HCT116 (cell line): ENCODE results near the gene POLR3GL. TPM values are rescaled to one million over a fixed set of nuclear protein-coding genes. Genes with fewer than 3 reads are reported as not detected.

Experiments used
- ATAC-seq: fragments of 200-7000 bp; cut with Tn5 transposase; 2 replicates; pipeline ENCODE4 v1.9.1; 2020; ENCODE audit warnings: mild to moderate bottlenecking, moderate library complexity
- BruUV-seq: library from RNA; stranded (reverse); fragments of 400-500 nt; replicated peaks from 2 replicates; lab custom pipeline; 2021; lab: Mats Ljungman, UMichigan
- CTCF ChIA-PET: fragments of 300-600 bp; sonication (Branson Sonifier 250); formaldehyde crosslinking; loops from one replicate; lab custom pipeline; 2021; ENCODE audit warnings: antibody characterized with exemption; lab: Charles Lee
- POLR2A ChIA-PET: fragments of 300-600, 350-600 bp; sonication (Branson Sonifier 250); formaldehyde crosslinking; loops from one replicate; lab custom pipeline; 2021; ENCODE audit warnings: antibody characterized with exemption; lab: Charles Lee
- RAD21 ChIA-PET, 2 experiments: fragments of 300-600 bp; sonication (Branson Sonifier 250); formaldehyde crosslinking; loops; one replicate each; lab custom pipeline; 2023; ENCODE audit warnings: low total read pairs in 2 of 2; ENCODE audit not compliant: uncharacterized antibody in 2 of 2, unreplicated experiment in 2 of 2, low non-redundant PET in 1 of 2; lab: Charles Lee
- DNase-seq: peaks from one replicate; pipeline ENCODE4 v3.0.0-alpha.2; 2010; ENCODE audit warnings: low read depth, low spot score
- H2AFZ ChIP-seq: fragments of 200-600 bp; shearing (Covaris generic), sonication (generic); 2 replicates; pipeline ENCODE4 v1.6.1; 2017; ENCODE audit warnings: low read depth, mixed run types, mixed read lengths, antibody characterized with exemption, low read length; ENCODE audit not compliant: poor library complexity, severe bottlenecking
- H3K27ac ChIP-seq: 2 replicates; pipeline ENCODE4 v1.5.1; 2012; ENCODE audit warnings: low read depth, low read length
- H3K27me3 ChIP-seq: fragments of 200-600 bp; sonication (generic); 2 replicates; pipeline ENCODE4 v1.6.1; 2016; ENCODE audit warnings: mixed run types, low read length, mixed read lengths; ENCODE audit not compliant: insufficient read depth
- H3K36me3 ChIP-seq, 2 experiments: fragments of 200-500 bp in 1 of 2; fragments of 200-600 bp in 1 of 2; sonication (Bioruptor generic) in 1 of 2; sonication (generic) in 1 of 2; 2 replicates each; pipeline versions ENCODE4 v1.5.1 to v1.6.1; 2014 to 2016; ENCODE audit warnings: low read length in 2 of 2, inconsistent platforms in 1 of 2, mixed read lengths in 1 of 2, mixed run types in 1 of 2; ENCODE audit not compliant: insufficient read depth in 2 of 2, control insufficient read depth in 1 of 2
- H3K4me1 ChIP-seq, 2 experiments: fragments of 200-600 bp in 1 of 2; sonication (generic) in 1 of 2; 2 replicates each; pipeline versions ENCODE4 v1.5.1 to v1.6.1; 2012 to 2017; ENCODE audit warnings: low read length in 2 of 2, inconsistent platforms in 1 of 2, mild to moderate bottlenecking in 1 of 2, mixed read lengths in 1 of 2, mixed run types in 1 of 2, moderate library complexity in 1 of 2; ENCODE audit not compliant: insufficient read depth in 2 of 2, control insufficient read depth in 1 of 2
- H3K4me2 ChIP-seq: fragments of 200-600 bp; sonication (generic); 2 replicates; pipeline ENCODE4 v1.6.1; 2017; ENCODE audit warnings: mixed run types, low read length, mixed read lengths
- H3K4me3 ChIP-seq, 2 experiments: fragments of 200-600 bp in 1 of 2; sonication (generic) in 1 of 2; replicated peaks in 1 of 2; 2 replicates each; pipeline ENCODE4 v1.5.1; 2011 to 2016; ENCODE audit warnings: low read length in 2 of 2, control low read depth in 1 of 2, low read depth in 1 of 2, mild to moderate bottlenecking in 1 of 2, mixed read lengths in 1 of 2, mixed run types in 1 of 2
- H3K79me2 ChIP-seq: fragments of 200-600 bp; sonication (generic); 2 replicates; pipeline ENCODE4 v1.6.1; 2017; ENCODE audit warnings: mild to moderate bottlenecking, mixed run types, low read length, moderate library complexity, mixed read lengths; ENCODE audit not compliant: insufficient read depth
- H3K9ac ChIP-seq: fragments of 200-600 bp; sonication (generic); 2 replicates; pipeline ENCODE4 v1.6.1; 2016; ENCODE audit warnings: low read length, mixed read lengths
- H3K9me2 ChIP-seq: fragments of 200-600 bp; sonication (generic), shearing (Covaris generic); 2 replicates; pipeline ENCODE4 v1.6.1; 2017; ENCODE audit warnings: mixed run types, mild to moderate bottlenecking, moderate library complexity; ENCODE audit not compliant: insufficient read depth
- H3K9me3 ChIP-seq, 2 experiments: fragments of 200-500 bp in 1 of 2; fragments of 200-600 bp in 1 of 2; sonication (Bioruptor generic) in 1 of 2; sonication (generic) in 1 of 2; 2 replicates each; pipeline ENCODE4 v1.6.1; 2014 to 2017; ENCODE audit warnings: low read length in 2 of 2, mixed read lengths in 2 of 2, inconsistent platforms in 1 of 2, low read depth in 1 of 2, mild to moderate bottlenecking in 1 of 2, mixed run types in 1 of 2, moderate library complexity in 1 of 2; ENCODE audit not compliant: control insufficient read depth in 1 of 2, insufficient read depth in 1 of 2
- H4K20me1 ChIP-seq: fragments of 200-600 bp; sonication (generic), shearing (Covaris generic); 2 replicates; pipeline ENCODE4 v1.6.1; 2017; ENCODE audit warnings: mixed run types, mild to moderate bottlenecking, moderate library complexity; ENCODE audit not compliant: insufficient read depth
- EGR1 ChIP-seq: IDR thresholded peaks from 2 replicates; pipeline ENCODE4 v1.6.1; 2012; ENCODE audit warnings: low read depth
- ELF1 ChIP-seq: IDR thresholded peaks from 2 replicates; pipeline ENCODE4 v1.6.1; 2012; ENCODE audit warnings: low read depth, borderline replicate concordance
- EZH2 ChIP-seq: fragments of 200-600 bp; sonication (generic); IDR thresholded peaks from 2 replicates; pipeline ENCODE4 v1.6.1; 2017; ENCODE audit warnings: antibody characterized with exemption, mixed run types
- EZH2phosphoT487 ChIP-seq: fragments of 200-600 bp; IDR thresholded peaks from 2 replicates; pipeline ENCODE4 v1.6.1; 2018; ENCODE audit warnings: antibody characterized with exemption, borderline replicate concordance
- JUND ChIP-seq: IDR thresholded peaks from 2 replicates; pipeline ENCODE4 v1.6.1; 2012
- POLR2A ChIP-seq: IDR thresholded peaks from 2 replicates; pipeline ENCODE4 v1.7.0; 2011; ENCODE audit warnings: borderline replicate concordance; ENCODE audit not compliant: insufficient read depth, insufficient read length; ENCODE audit errors: extremely low read depth
- RAD21 ChIP-seq: IDR thresholded peaks from 2 replicates; pipeline ENCODE4 v1.6.1; 2012; ENCODE audit warnings: low read depth, mild to moderate bottlenecking
- ZFX ChIP-seq: fragments of 450-650 bp; IDR thresholded peaks from 2 replicates; pipeline ENCODE4 v1.6.1; 2017
- intact Hi-C: fragments of 100-400 bp; cut with micrococcal nuclease; formaldehyde crosslinking; loops from 2 replicates; pipeline ENCODE4 v1.10.0; 2022
- total RNA-seq: library from RNA; stranded (reverse); gene quantifications from one replicate; pipeline ENCODE4 v1.2.1, GENCODE V29; 2021; ENCODE audit not compliant: unreplicated experiment
- TF ChIP-seq, protein P1 (sequence below): IDR thresholded peaks from 2 replicates; pipeline ENCODE4 v1.6.1; 2012; ENCODE audit warnings: low read depth

Gene POLR3GL
- total RNA-seq, 1 experiment from 2014 or later = 17.9 TPM

DNA sequence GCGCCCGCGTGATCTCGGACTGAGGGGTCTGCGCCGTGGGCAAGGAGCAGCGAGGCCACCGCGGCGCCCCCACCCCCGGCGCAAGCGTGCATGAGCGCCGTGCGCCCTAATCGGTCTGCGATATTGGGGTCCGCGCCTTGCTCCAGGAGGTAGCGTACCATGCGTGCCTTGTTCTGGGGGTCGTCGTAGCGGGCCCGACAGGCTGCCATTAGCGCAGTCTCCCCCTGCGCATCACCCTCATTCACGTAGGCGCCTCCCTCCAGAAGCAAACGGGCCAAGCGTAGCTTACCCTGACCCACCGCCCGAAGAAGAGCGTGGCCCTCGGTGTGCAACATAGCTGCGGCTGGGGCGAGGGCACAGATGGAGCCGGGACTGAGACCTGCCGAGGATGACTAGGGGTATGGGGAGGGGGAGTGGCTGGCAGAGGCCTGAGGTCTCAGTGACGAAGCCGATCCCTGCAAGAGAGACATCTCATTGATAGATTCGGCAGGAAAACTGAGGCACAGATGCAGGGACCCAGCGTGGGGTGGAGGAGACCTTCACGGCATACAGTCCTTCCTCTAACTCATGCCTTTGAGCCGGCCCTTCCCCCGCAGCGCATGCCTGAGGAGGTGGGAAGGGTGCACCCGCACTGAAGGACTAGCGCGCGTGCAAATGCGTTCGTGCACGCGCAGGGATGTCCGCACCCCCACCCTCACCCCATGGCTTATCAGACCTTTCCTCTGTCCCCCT lies 2.9 kb upstream of the POLR3GL start:
- Histone ChIP-seq H3K27me3 (no peaks in the 10 kb centered on the region), H3K9me3 (no peaks in the 10 kb centered on the region), H3K4me1 (peaks cover 24 to 43% of the 10 kb centered on the region in 2 experiments), H3K27ac (no peak overlapping the region; the same call in 1 of the 2 replicates), H3K9me2 (no peaks in the 10 kb centered on the region), H3K36me3 (no peaks in the 10 kb centered on the region), H3K4me2 (peak overlapping the region; percentile 80), H3K79me2 (no peaks in the 10 kb centered on the region), H3K9ac (peak overlapping the region; percentile 67; the same call in 1 of the 2 replicates), H4K20me1 (no peaks in the 10 kb centered on the region), H2AFZ (no peak overlapping the region), H3K4me3 (peak overlapping the region in 1 of 2 experiments; percentile 70; a peak in 2 of 4 replicates)
- BruUV-seq = no TSS peak
- RAD21 ChIA-PET = no interaction called here
- CTCF ChIA-PET = no interaction called here
- no peak for DNase-seq
- no peak for ATAC-seq
- POLR2A ChIA-PET = no interaction called here
- no peak for TF ChIP-seq ZFX
- TF ChIP-seq JUND = no peak
- no peak for TF ChIP-seq RAD21
- TF ChIP-seq EZH2phosphoT487 = no peak
- TF ChIP-seq, protein P1, sequence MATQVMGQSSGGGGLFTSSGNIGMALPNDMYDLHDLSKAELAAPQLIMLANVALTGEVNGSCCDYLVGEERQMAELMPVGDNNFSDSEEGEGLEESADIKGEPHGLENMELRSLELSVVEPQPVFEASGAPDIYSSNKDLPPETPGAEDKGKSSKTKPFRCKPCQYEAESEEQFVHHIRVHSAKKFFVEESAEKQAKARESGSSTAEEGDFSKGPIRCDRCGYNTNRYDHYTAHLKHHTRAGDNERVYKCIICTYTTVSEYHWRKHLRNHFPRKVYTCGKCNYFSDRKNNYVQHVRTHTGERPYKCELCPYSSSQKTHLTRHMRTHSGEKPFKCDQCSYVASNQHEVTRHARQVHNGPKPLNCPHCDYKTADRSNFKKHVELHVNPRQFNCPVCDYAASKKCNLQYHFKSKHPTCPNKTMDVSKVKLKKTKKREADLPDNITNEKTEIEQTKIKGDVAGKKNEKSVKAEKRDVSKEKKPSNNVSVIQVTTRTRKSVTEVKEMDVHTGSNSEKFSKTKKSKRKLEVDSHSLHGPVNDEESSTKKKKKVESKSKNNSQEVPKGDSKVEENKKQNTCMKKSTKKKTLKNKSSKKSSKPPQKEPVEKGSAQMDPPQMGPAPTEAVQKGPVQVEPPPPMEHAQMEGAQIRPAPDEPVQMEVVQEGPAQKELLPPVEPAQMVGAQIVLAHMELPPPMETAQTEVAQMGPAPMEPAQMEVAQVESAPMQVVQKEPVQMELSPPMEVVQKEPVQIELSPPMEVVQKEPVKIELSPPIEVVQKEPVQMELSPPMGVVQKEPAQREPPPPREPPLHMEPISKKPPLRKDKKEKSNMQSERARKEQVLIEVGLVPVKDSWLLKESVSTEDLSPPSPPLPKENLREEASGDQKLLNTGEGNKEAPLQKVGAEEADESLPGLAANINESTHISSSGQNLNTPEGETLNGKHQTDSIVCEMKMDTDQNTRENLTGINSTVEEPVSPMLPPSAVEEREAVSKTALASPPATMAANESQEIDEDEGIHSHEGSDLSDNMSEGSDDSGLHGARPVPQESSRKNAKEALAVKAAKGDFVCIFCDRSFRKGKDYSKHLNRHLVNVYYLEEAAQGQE = no peak
- TF ChIP-seq POLR2A = no peak
- no peak for TF ChIP-seq ELF1
- TF ChIP-seq EZH2 = no peak
- TF ChIP-seq EGR1 = no peak
- TF ChIP-seq, all 23 proteins: peak for 0
- intact Hi-C loops = loop anchor here (5.0 kb wide), 1 partner anchor 44 kb away; the partner anchor contains the start of gene PEX11B
